Liver (tissue), 9 donors: Measurements from ENCODE around the gene PLTP. TPM values are rescaled to one million over a fixed set of nuclear protein-coding genes. Genes with fewer than 3 reads are reported as not detected.

ENCODE experiments used
- DNase-seq: peaks from one replicate; pipeline ENCODE4 v3.0.0-alpha.2; 2017; ENCODE audit warnings: low spot score
- H3K27ac ChIP-seq, 2 donors: one replicate each; pipeline ENCODE4 v1.7.0; 2013; ENCODE audit warnings: inconsistent platforms in 2 of 2, low read length in 2 of 2, control low read depth in 1 of 2, low read depth in 1 of 2, mild to moderate bottlenecking in 1 of 2
- H3K27me3 ChIP-seq, 4 donors: one replicate each; pipeline versions ENCODE4 v1.6.1 to v1.7.0; 2013; ENCODE audit warnings: low read length in 3 of 4, inconsistent platforms in 1 of 4, mild to moderate bottlenecking in 1 of 4, moderate library complexity in 1 of 4; ENCODE audit not compliant: control insufficient read depth in 4 of 4, insufficient read depth in 4 of 4
- H3K36me3 ChIP-seq, 4 donors: one replicate each; pipeline versions ENCODE4 v1.6.1 to v1.7.0; 2013; ENCODE audit warnings: low read length in 3 of 4, mild to moderate bottlenecking in 3 of 4, low read depth in 1 of 4, moderate library complexity in 1 of 4; ENCODE audit not compliant: control insufficient read depth in 4 of 4, insufficient read depth in 3 of 4
- H3K4me1 ChIP-seq, 4 donors: one replicate each; pipeline versions ENCODE4 v1.6.1 to v1.7.0; 2013; ENCODE audit warnings: low read length in 3 of 4, mild to moderate bottlenecking in 3 of 4, moderate library complexity in 1 of 4; ENCODE audit not compliant: control insufficient read depth in 4 of 4, insufficient read depth in 4 of 4
- H3K4me3 ChIP-seq, 3 donors: one replicate each; pipeline versions ENCODE4 v1.6.1 to v1.7.0; 2013; ENCODE audit warnings: low read length in 3 of 3, control low read depth in 1 of 3, low read depth in 1 of 3, mild to moderate bottlenecking in 1 of 3
- H3K9ac ChIP-seq, 2 donors: one replicate each; pipeline ENCODE4 v1.7.0; 2013; ENCODE audit warnings: low read length in 2 of 2, mild to moderate bottlenecking in 2 of 2, moderate library complexity in 2 of 2, control low read depth in 1 of 2, low read depth in 1 of 2
- H3K9me3 ChIP-seq, 4 donors: one replicate each; pipeline versions ENCODE4 v1.6.1 to v1.7.0; 2013; ENCODE audit warnings: low read length in 3 of 4; ENCODE audit not compliant: control insufficient read depth in 4 of 4
- CTCF ChIP-seq: fragments of 150-350 bp; IDR thresholded peaks from 2 replicates; pipeline ENCODE4 v1.5.1; 2017; ENCODE audit warnings: improper control_type of control experiment, low read depth, low read length; ENCODE audit not compliant: missing input control
- EGR1 ChIP-seq, 2 donors: IDR thresholded peaks; 2 replicates each; pipeline ENCODE4 v1.6.1; 2016 to 2018; ENCODE audit warnings: antibody characterized with exemption in 2 of 2, low read depth in 2 of 2
- FOXA1 ChIP-seq: IDR thresholded peaks from 2 replicates; pipeline ENCODE4 v1.6.1; 2016; ENCODE audit warnings: antibody characterized with exemption
- FOXA2 ChIP-seq: IDR thresholded peaks from 2 replicates; pipeline ENCODE4 v1.6.1; 2016; ENCODE audit warnings: antibody characterized with exemption
- GABPA ChIP-seq, 2 donors: IDR thresholded peaks in 1 of 2; conservative IDR thresholded peaks in 1 of 2; 2 replicates each; pipeline ENCODE4 v1.6.1; 2016; ENCODE audit warnings: antibody characterized with exemption in 2 of 2, mild to moderate bottlenecking in 1 of 2, moderate library complexity in 1 of 2
- HNF4A ChIP-seq, 2 donors: conservative IDR thresholded peaks; 2 replicates each; pipeline ENCODE4 v1.6.1; 2016; ENCODE audit warnings: antibody characterized with exemption in 2 of 2, mild to moderate bottlenecking in 2 of 2
- HNF4G ChIP-seq: IDR thresholded peaks from 2 replicates; pipeline ENCODE4 v1.6.1; 2016; ENCODE audit warnings: antibody characterized with exemption
- JUND ChIP-seq, 2 donors: IDR thresholded peaks; 2 replicates each; pipeline ENCODE4 v1.6.1; 2016; ENCODE audit warnings: antibody characterized with exemption in 2 of 2
- MAX ChIP-seq: IDR thresholded peaks from 2 replicates; pipeline ENCODE4 v1.6.1; 2016; ENCODE audit warnings: antibody characterized with exemption
- NR2F2 ChIP-seq: IDR thresholded peaks from 2 replicates; pipeline ENCODE4 v1.6.1; 2016; ENCODE audit warnings: antibody characterized with exemption
- RAD21 ChIP-seq, 2 donors: IDR thresholded peaks; 2 replicates each; pipeline ENCODE4 v1.6.1; 2016; ENCODE audit warnings: antibody characterized with exemption in 2 of 2, mild to moderate bottlenecking in 2 of 2
- REST ChIP-seq: IDR thresholded peaks from 2 replicates; pipeline ENCODE4 v1.6.1; 2016; ENCODE audit warnings: antibody characterized with exemption, mild to moderate bottlenecking
- RXRA ChIP-seq, 2 donors: IDR thresholded peaks; 2 replicates each; pipeline ENCODE4 v1.6.1; 2017 to 2018; ENCODE audit warnings: antibody characterized with exemption in 2 of 2, mild to moderate bottlenecking in 1 of 2
- SP1 ChIP-seq: IDR thresholded peaks from 2 replicates; pipeline ENCODE4 v1.6.1; 2018; ENCODE audit warnings: antibody characterized with exemption, mild to moderate bottlenecking
- TAF1 ChIP-seq: conservative IDR thresholded peaks from 2 replicates; pipeline ENCODE4 v1.6.1; 2016; ENCODE audit warnings: antibody characterized with exemption, mild to moderate bottlenecking
- YY1 ChIP-seq: IDR thresholded peaks from 2 replicates; pipeline ENCODE4 v1.6.1; 2016; ENCODE audit warnings: antibody characterized with exemption, mild to moderate bottlenecking
- ZBTB33 ChIP-seq: IDR thresholded peaks from 2 replicates; pipeline ENCODE4 v1.6.1; 2016; ENCODE audit warnings: antibody characterized with exemption
- WGBS: extraction: QIAGEN DNeasy Blood & Tissue Kit; methylation state at CpG from one replicate; pipeline ENCODE4 v1.1.7; 2013; 5-methylcytosine and 5-hydroxymethylcytosine counted together
- polyA plus RNA-seq, 2 donors: library from polyadenylated mRNA; stranded (reverse) in 1 of 2; unstranded in 1 of 2; fragments of 200-250 nt in 1 of 2; fragments of >200 nt in 1 of 2; fragmentation: Nextera tagmentation in 1 of 2; extraction: Ambion mirVana in 1 of 2; gene quantifications; one replicate each; pipeline versions ENCODE4 v1.2.1 to v1.2.3, GENCODE V29; 2013 to 2015
- total RNA-seq, 2 donors: library from RNA; depleted of rRNA; stranded (reverse); fragments of >200 nt; gene quantifications; one replicate each; pipeline ENCODE4 v1.2.3, GENCODE V29; 2014
- donor health status: healthy.
- donor health status: healthy.
- donor health status: healthy.
- donor health status: healthy.
- donor health status: healthy.

Gene PLTP
- total and polyA plus RNA-seq, 4 donors: 22.5 to 69.5 (median 60.7) TPM

- peaks cover 0 to 3% (median 0%) of the 10 kb centered on the region in 4 donors for H3K4me1 ChIP-seq
- WGBS: 95% methylated on average over 17 of the region's 17 CpGs
- no peaks in the 10 kb centered on the region for H3K27me3 ChIP-seq
- H3K4me3 ChIP-seq: no peak overlapping the region
- no peaks in the 10 kb centered on the region for H3K9me3 ChIP-seq
- TF ChIP-seq ZBTB33 (no peak), HNF4G (no peak), GABPA (IDR thresholded peaks at IDR 0.05 in 1 of 2, conservative IDR thresholded peaks at IDR 0.05 in 1 of 2) (no peak), HNF4A (conservative IDR thresholded peaks at IDR 0.05) (no peak), NR2F2 (no peak), FOXA1 (no peak), FOXA2 (no peak), REST (no peak)
- no peak for DNase-seq
- no peak overlapping the region for H3K9ac ChIP-seq
- H3K27ac ChIP-seq: no peak overlapping the region
- no peaks in the 10 kb centered on the region for H3K36me3 ChIP-seq
Measured at GRCh38 chr20:45907219-45907948, 4.6 kb downstream of the PLTP start.

GRCh38 chr20:45905505-45906079, 6.4 kb downstream of the PLTP start:
- no peaks in the 10 kb centered on the region for H3K36me3 ChIP-seq
- WGBS: 92% methylated on average over 8 of the region's 8 CpGs
- TF ChIP-seq MAX (no peak), NR2F2 (no peak), YY1 (no peak), ZBTB33 (no peak), CTCF (no peak), HNF4A (conservative IDR thresholded peaks at IDR 0.05) (no peak), HNF4G (no peak), FOXA2 (no peak), RAD21 (IDR thresholded peaks at IDR 0.05) (no peak), REST (no peak), RXRA (IDR thresholded peaks at IDR 0.05) (no peak), TAF1 (no peak), SP1 (no peak), JUND (IDR thresholded peaks at IDR 0.05) (no peak), GABPA (IDR thresholded peaks at IDR 0.05 in 1 of 2, conservative IDR thresholded peaks at IDR 0.05 in 1 of 2) (no peak), EGR1 (IDR thresholded peaks at IDR 0.05; ENCODE audit: low read depth in 2 of 2) (no peak)

More at GRCh38 chr20:45905505-45906079, 6.4 kb downstream of the PLTP start:
- Histone ChIP-seq H3K4me3 (no peak overlapping the region), H3K9me3 (no peaks in the 10 kb centered on the region), H3K4me1 (no peaks in the 10 kb centered on the region), H3K9ac (no peak overlapping the region), H3K27me3 (no peaks in the 10 kb centered on the region), H3K27ac (no peak overlapping the region)
- DNase-seq: no peak
